MM.1S (cell line): ENCODE results near the gene NDFIP2.

Experiments
- DNase-seq: peaks from one replicate; pipeline ENCODE4 v3.0.0-alpha.2; 2015
- H2AFZ ChIP-seq: fragments of 300-600 bp; sonication (generic); 2 replicates; pipeline ENCODE4 v1.6.0; 2016; ENCODE audit warnings: antibody characterized with exemption, low read length
- H3F3A ChIP-seq: fragments of 300-600 bp; sonication (generic); 2 replicates; pipeline ENCODE4 v1.6.1; 2016; ENCODE audit warnings: mild to moderate bottlenecking, antibody characterized with exemption, low read length, moderate library complexity, mixed read lengths; ENCODE audit not compliant: insufficient read depth
- H3K27ac ChIP-seq: fragments of 300-600 bp; sonication (generic); 2 replicates; pipeline ENCODE4 v1.5.1; 2016; ENCODE audit warnings: mild to moderate bottlenecking, low read length
- H3K27me3 ChIP-seq: fragments of 300-600 bp; sonication (generic); replicated peaks from 2 replicates; pipeline ENCODE4 v1.6.0; 2016; ENCODE audit warnings: low read length; ENCODE audit not compliant: insufficient read depth
- H3K36me3 ChIP-seq: fragments of 300-600 bp; sonication (generic); replicated peaks from 2 replicates; pipeline ENCODE4 v1.6.1; 2016; ENCODE audit warnings: mild to moderate bottlenecking, low read length, mixed read lengths; ENCODE audit not compliant: insufficient read depth
- H3K4me1 ChIP-seq: fragments of 300-600 bp; sonication (generic); 2 replicates; pipeline ENCODE4 v1.6.1; 2016; ENCODE audit warnings: low read length, mixed read lengths
- H3K4me2 ChIP-seq: fragments of 300-600 bp; sonication (generic); 2 replicates; pipeline ENCODE4 v1.6.0; 2016; ENCODE audit warnings: low read depth, low read length
- H3K4me3 ChIP-seq: fragments of 300-600 bp; sonication (generic); 2 replicates; pipeline ENCODE4 v1.5.1; 2016; ENCODE audit warnings: low read length, mixed read lengths
- H3K79me2 ChIP-seq: fragments of 300-600 bp; sonication (generic); 2 replicates; pipeline ENCODE4 v1.6.1; 2016; ENCODE audit warnings: mixed run types, low read length, mixed read lengths
- H3K9ac ChIP-seq: fragments of 300-600 bp; sonication (generic); 2 replicates; pipeline ENCODE4 v1.6.1; 2016; ENCODE audit warnings: low read length, mixed read lengths
- H3K9me2 ChIP-seq: fragments of 300-600 bp; sonication (generic); replicated peaks from 2 replicates; pipeline ENCODE4 v1.6.1; 2016; ENCODE audit warnings: mild to moderate bottlenecking, low read length, mixed read lengths; ENCODE audit not compliant: insufficient read depth
- H3K9me3 ChIP-seq: fragments of 300-600 bp; sonication (generic); replicated peaks from 2 replicates; pipeline ENCODE4 v1.6.1; 2016; ENCODE audit warnings: mild to moderate bottlenecking, low read length, mixed read lengths; ENCODE audit not compliant: insufficient read depth
- H4K20me1 ChIP-seq: fragments of 300-600 bp; sonication (generic); 2 replicates; pipeline ENCODE4 v1.6.1; 2016; ENCODE audit warnings: mild to moderate bottlenecking, low read length, moderate library complexity, mixed read lengths; ENCODE audit not compliant: insufficient read depth
- CTCF ChIP-seq: fragments of 300-600 bp; sonication (generic); IDR thresholded peaks from 2 replicates; pipeline ENCODE4 v1.5.1; 2016; ENCODE audit warnings: antibody characterized with exemption, low read length, mixed read lengths
- EZH2 ChIP-seq: fragments of 300-600 bp; sonication (generic); optimal IDR thresholded peaks from 2 replicates; pipeline ENCODE3; 2017; ENCODE audit warnings: low read depth, mild to moderate bottlenecking, antibody characterized with exemption, low read length, mixed read lengths
- EZH2phosphoT487 ChIP-seq: fragments of 300-600 bp; sonication (generic); IDR thresholded peaks from 2 replicates; pipeline ENCODE4 v1.6.1; 2018; ENCODE audit warnings: antibody characterized with exemption, low read length

Gene NDFIP2

GRCh38 chr13:79440958-79441528 is 39.9 kb upstream of the NDFIP2 start:
- DNase-seq, result no peak
- no peaks in the 10 kb centered on the region for H3K9me2 ChIP-seq
- no peak overlapping the region for H3K4me2 ChIP-seq
- TF ChIP-seq EZH2, result no peak
- TF ChIP-seq CTCF, result no peak
- TF ChIP-seq EZH2phosphoT487, result no peak
- H3K4me1 ChIP-seq, result no peaks in the 10 kb centered on the region
- no peaks in the 10 kb centered on the region for H3K36me3 ChIP-seq
- no peaks in the 10 kb centered on the region for H3K9me3 ChIP-seq
- H3K4me3 ChIP-seq, result no peak overlapping the region
- H2AFZ ChIP-seq, result no peak overlapping the region
- H3K79me2 ChIP-seq, result no peaks in the 10 kb centered on the region
- H3K9ac ChIP-seq, result no peak overlapping the region
- H4K20me1 ChIP-seq, result no peaks in the 10 kb centered on the region
- no peak overlapping the region for H3K27ac ChIP-seq
- H3F3A ChIP-seq, result no peaks in the 10 kb centered on the region
- H3K27me3 ChIP-seq, result no peaks in the 10 kb centered on the region

- no peak for TF ChIP-seq EZH2
- no peak for TF ChIP-seq EZH2phosphoT487
- TF ChIP-seq CTCF, result no peak
- DNase-seq, result no peak
- no peaks in the 10 kb centered on the region for H3K9me3 ChIP-seq
- no peak overlapping the region for H3K4me3 ChIP-seq
- H2AFZ ChIP-seq, result no peak overlapping the region
- no peaks in the 10 kb centered on the region for H3K9me2 ChIP-seq
- peaks cover 7% of the 10 kb centered on the region for H3K4me1 ChIP-seq
- H3K4me2 ChIP-seq, result no peak overlapping the region
- no peak overlapping the region for H3K9ac ChIP-seq
- no peaks in the 10 kb centered on the region for H4K20me1 ChIP-seq
- no peaks in the 10 kb centered on the region for H3K79me2 ChIP-seq
- no peak overlapping the region for H3K27ac ChIP-seq
- no peaks in the 10 kb centered on the region for H3K36me3 ChIP-seq
- no peaks in the 10 kb centered on the region for H3F3A ChIP-seq
- H3K27me3 ChIP-seq, result no peaks in the 10 kb centered on the region
Measured at GRCh38 chr13:79442221-79442620, 38.7 kb upstream of the NDFIP2 start.

DNA sequence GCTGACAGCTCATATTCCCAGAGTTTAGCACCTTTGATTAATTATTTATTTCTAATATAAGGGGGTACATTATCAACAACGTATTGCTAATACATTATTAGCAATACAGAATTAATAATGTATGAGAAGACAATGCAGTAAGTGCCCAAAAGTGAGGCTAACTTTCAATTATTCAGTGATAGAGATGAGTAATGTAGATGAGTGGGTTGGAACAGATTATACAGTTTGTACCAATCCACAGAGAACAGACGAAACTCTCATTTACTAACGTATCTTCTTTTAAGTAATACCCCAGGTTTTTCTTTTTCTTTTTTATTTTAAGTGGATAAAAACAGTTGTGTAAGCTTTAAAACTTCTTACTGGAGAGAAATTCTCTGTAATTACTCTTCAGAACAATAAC is 38.2 kb upstream of the NDFIP2 start:
- H3K4me2 ChIP-seq, result no peak overlapping the region
- no peak overlapping the region for H3K4me3 ChIP-seq
- TF ChIP-seq EZH2 (no peak), EZH2phosphoT487 (no peak), CTCF (no peak)
- H3K9me3 ChIP-seq, result no peaks in the 10 kb centered on the region
- H3K27me3 ChIP-seq, result no peaks in the 10 kb centered on the region
- H3K4me1 ChIP-seq, result peaks cover 10% of the 10 kb centered on the region
- H3K36me3 ChIP-seq, result no peaks in the 10 kb centered on the region
- no peak overlapping the region for H3K9ac ChIP-seq
- H3K27ac ChIP-seq, result no peak overlapping the region
- DNase-seq, result no peak
- H3F3A ChIP-seq, result no peaks in the 10 kb centered on the region
- H4K20me1 ChIP-seq, result no peaks in the 10 kb centered on the region
- no peaks in the 10 kb centered on the region for H3K79me2 ChIP-seq
- H2AFZ ChIP-seq, result no peak overlapping the region
- H3K9me2 ChIP-seq, result no peaks in the 10 kb centered on the region
